CD4-positive, alpha-beta T cell (primary cell): ENCODE results near the gene ACRBP. TPM values are rescaled to one million over a fixed set of nuclear protein-coding genes. Genes with fewer than 3 reads are reported as not detected.

Experiments
- ATAC-seq: fragments of 200-7000 bp; cut with Tn5 transposase; one replicate; pipeline ENCODE4 v1.10.0; 2022; ENCODE audit warnings: mild to moderate bottlenecking; ENCODE audit not compliant: poor library complexity
- CTCF ChIA-PET: fragments of 350-600 bp; sonication (Branson Sonifier 250); formaldehyde crosslinking; loops from one replicate; lab custom pipeline; 2021; ENCODE audit warnings: antibody characterized with exemption, inconsistent platforms; lab: Charles Lee
- POLR2A ChIA-PET: fragments of 350-600 bp; sonication (Branson Sonifier 250); formaldehyde crosslinking; loops from one replicate; lab custom pipeline; 2021; ENCODE audit warnings: antibody characterized with exemption, inconsistent platforms; lab: Charles Lee
- DNase-seq, 14 experiments: peaks; one replicate each; pipeline ENCODE4 v3.0.0-alpha.2; 2013 to 2020; ENCODE audit warnings: mixed read lengths in 2 of 14
- H3K27ac ChIP-seq, 2 donors: one replicate each; pipeline versions ENCODE4 v1.5.1 to v1.7.0; 2013; ENCODE audit warnings: low read length in 2 of 2, low read depth in 1 of 2, mild to moderate bottlenecking in 1 of 2
- H3K27me3 ChIP-seq, 2 experiments: 1 replicate in 1 of 2; 2 replicates in 1 of 2; pipeline versions ENCODE4 v1.6.1 to v1.7.0; 2013; ENCODE audit warnings: low read length in 2 of 2, control low read depth in 1 of 2, mild to moderate bottlenecking in 1 of 2, moderate library complexity in 1 of 2; ENCODE audit not compliant: insufficient read depth in 2 of 2, control insufficient read depth in 1 of 2
- H3K36me3 ChIP-seq: one replicate; pipeline ENCODE4 v1.6.1; 2013; ENCODE audit warnings: low read length, control low read depth; ENCODE audit not compliant: insufficient read depth
- H3K4me1 ChIP-seq: one replicate; pipeline ENCODE4 v1.6.1; 2013; ENCODE audit warnings: low read length, control low read depth; ENCODE audit not compliant: insufficient read depth
- H3K4me3 ChIP-seq: one replicate; pipeline ENCODE4 v1.5.1; 2013; ENCODE audit warnings: mild to moderate bottlenecking, low read length, moderate library complexity
- H3K9me3 ChIP-seq, 2 experiments: 1 replicate in 1 of 2; 2 replicates in 1 of 2; pipeline versions ENCODE4 v1.6.1 to v1.7.0; 2013; ENCODE audit warnings: low read length in 2 of 2, mild to moderate bottlenecking in 2 of 2, control low read depth in 1 of 2, moderate library complexity in 1 of 2; ENCODE audit not compliant: control insufficient read depth in 1 of 2, insufficient read depth in 1 of 2
- H3K27ac Mint-ChIP-seq: one replicate; pipeline ENCODE4 v1.8.0; 2020; ENCODE audit warnings: mixed read lengths
- H3K27me3 Mint-ChIP-seq: one replicate; pipeline ENCODE4 v1.8.0; 2021; ENCODE audit warnings: mixed read lengths
- H3K36me3 Mint-ChIP-seq: one replicate; pipeline ENCODE4 v1.8.0; 2021; ENCODE audit warnings: low read depth, mixed read lengths
- H3K4me1 Mint-ChIP-seq: one replicate; pipeline ENCODE4 v1.8.0; 2021; ENCODE audit warnings: low read depth, mixed read lengths
- H3K4me3 Mint-ChIP-seq: one replicate; pipeline ENCODE4 v1.8.0; 2020; ENCODE audit warnings: mild to moderate bottlenecking, mixed read lengths
- H3K9me3 Mint-ChIP-seq: one replicate; pipeline ENCODE4 v1.8.0; 2020; ENCODE audit warnings: mixed read lengths
- CTCF ChIP-seq: fragments of 200-600 bp; IDR thresholded peaks from one replicate; pipeline ENCODE4 v1.8.0; 2022; ENCODE audit warnings: antibody characterized with exemption, mild to moderate bottlenecking
- intact Hi-C, 2 experiments: fragments of 100-400 bp; cut with DNase I in 1 of 2; cut with micrococcal nuclease in 1 of 2; formaldehyde crosslinking; loops; one replicate each; pipeline versions ENCODE4 v1.15.1 to v1.9.0; 2023 to 2025; cut with DNase I, micrococcal nuclease
- polyA plus RNA-seq, 2 donors: library from polyadenylated mRNA; unstranded; fragments of 120-200 nt; gene quantifications; one replicate each; pipeline ENCODE4 v1.2.1, GENCODE V29; 2013
- total RNA-seq, 174 experiments: library from RNA in 2 of 174; stranded (reverse) in 2 of 174; gene quantifications; one replicate each; pipeline ENCODE4 v1.2.3 and lab custom pipeline; 2021 to 2026

The ACRBP gene
- total RNA-seq (under 1 TPM; 0.58 to 0.95 TPM), total RNA-seq (lab: John Stamatoyannopoulos, UW) (0.08 to 8.7 (median 1.5) reads per million in 172 experiments)
- polyA plus RNA-seq (2013, experiment 1 of 2): 3.7 TPM
- polyA plus RNA-seq (2013, experiment 2 of 2): 4.9 TPM

GRCh38 chr12:6647083-6647604 is at the start of gene ACRBP:
TSS of gene ACRBP (minus strand) at chr12:6647432. CDS start at chr12:6647366, 66 bp downstream.
- DNase-seq (peak in 7 of 14 experiments; percentile 15 to 69 (median 38)), ATAC-seq (peak; percentile 84)
- Histone ChIP-seq H3K4me3 (peak within 1 kb of the TSS; percentile 46), H3K27me3 (no peaks in the 10 kb centered on the region), H3K27ac (no peak within 1 kb of the TSS), H3K36me3 (peaks cover 25% of the 10 kb centered on the region), H3K9me3 (peaks cover 10 to 14% of the 10 kb centered on the region in 2 experiments), H3K4me1 (peaks cover 12% of the 10 kb centered on the region)
- ChIA-PET CTCF (interaction anchor here (0.6 kb wide), 1 partner anchor 70 kb away, joined by 3 read pairs; no protein-coding TSS in a partner anchor), POLR2A (interaction anchor here (0.6 to 0.9 kb wide), 3 partner anchors 12 to 26 kb away, joined by 3 read pairs; partner anchors contain the start of gene LPAR5)
- peak within 1 kb of the TSS; percentile 69 for H3K4me3 Mint-ChIP-seq
- peak within 1 kb of the TSS; percentile 49 for H3K27ac Mint-ChIP-seq
- intact Hi-C loops: no loop called here
- H3K9me3 Mint-ChIP-seq: no peaks in the 10 kb centered on the region
- peaks cover 39% of the 10 kb centered on the region for H3K36me3 Mint-ChIP-seq
- peaks cover 15% of the 10 kb centered on the region for H3K4me1 Mint-ChIP-seq
- TF ChIP-seq CTCF: no peak
- H3K27me3 Mint-ChIP-seq: no peaks in the 10 kb centered on the region

GRCh38 chr12:6695313-6696045 is 48.2 kb upstream of the ACRBP start:
- ATAC-seq (no peak), DNase-seq (no peak)
- Mint-ChIP-seq H3K4me1 (peaks cover 9% of the 10 kb centered on the region), H3K4me3 (no peak overlapping the region), H3K9me3 (no peaks in the 10 kb centered on the region), H3K27ac (no peak overlapping the region), H3K36me3 (no peaks in the 10 kb centered on the region), H3K27me3 (peaks cover 9% of the 10 kb centered on the region)
- intact Hi-C loops: no loop called here
- ChIA-PET CTCF (no interaction called here), POLR2A (interaction anchor here (2.2 kb wide), 1 partner anchor 29 kb away, joined by 9 read pairs; the partner anchor contains the start of gene COPS7A)
- Histone ChIP-seq H3K9me3 (no peaks in the 10 kb centered on the region), H3K27me3 (peaks cover 6 to 12% of the 10 kb centered on the region in 2 experiments), H3K27ac (no peak overlapping the region), H3K4me3 (no peak overlapping the region), H3K36me3 (no peaks in the 10 kb centered on the region), H3K4me1 (peaks cover 27% of the 10 kb centered on the region)
- TF ChIP-seq CTCF: no peak

- Mint-ChIP-seq H3K4me1 (peaks cover 14% of the 10 kb centered on the region), H3K4me3 (no peak overlapping the region), H3K9me3 (no peaks in the 10 kb centered on the region), H3K27ac (no peak overlapping the region), H3K27me3 (peaks cover 7% of the 10 kb centered on the region), H3K36me3 (peaks cover under 1% of the 10 kb centered on the region)
- POLR2A ChIA-PET: interaction anchor here (2.2 kb wide), 1 partner anchor 29 kb away, joined by 9 read pairs; the partner anchor contains the start of gene COPS7A
- no peaks in the 10 kb centered on the region for H3K36me3 ChIP-seq
- no peak overlapping the region for H3K4me3 ChIP-seq
- no peaks in the 10 kb centered on the region for H3K9me3 ChIP-seq
- H3K27me3 ChIP-seq: peaks cover 6% of the 10 kb centered on the region in 2 experiments
- peaks cover 30% of the 10 kb centered on the region for H3K4me1 ChIP-seq
- ATAC-seq: no peak
- CTCF ChIA-PET: no interaction called here
- no peak overlapping the region for H3K27ac ChIP-seq
- intact Hi-C loops: no loop called here
- no peak for DNase-seq
- no peak for TF ChIP-seq CTCF
Observed at GRCh38 chr12:6694701-6695100, 47.5 kb upstream of the ACRBP start.
